GM21447 (cell line): Measurements from ENCODE around the gene PIP5K1B.
A peak's percentile ranks its signal among the peaks of the same experiment; 100 is the strongest.

Experiments used
- ATAC-seq: cut with Tn5 transposase; IDR thresholded peaks from one replicate; pipeline ENCODE4 v1.9.1; 2021; ENCODE audit not compliant: unreplicated experiment

Gene PIP5K1B

DNA sequence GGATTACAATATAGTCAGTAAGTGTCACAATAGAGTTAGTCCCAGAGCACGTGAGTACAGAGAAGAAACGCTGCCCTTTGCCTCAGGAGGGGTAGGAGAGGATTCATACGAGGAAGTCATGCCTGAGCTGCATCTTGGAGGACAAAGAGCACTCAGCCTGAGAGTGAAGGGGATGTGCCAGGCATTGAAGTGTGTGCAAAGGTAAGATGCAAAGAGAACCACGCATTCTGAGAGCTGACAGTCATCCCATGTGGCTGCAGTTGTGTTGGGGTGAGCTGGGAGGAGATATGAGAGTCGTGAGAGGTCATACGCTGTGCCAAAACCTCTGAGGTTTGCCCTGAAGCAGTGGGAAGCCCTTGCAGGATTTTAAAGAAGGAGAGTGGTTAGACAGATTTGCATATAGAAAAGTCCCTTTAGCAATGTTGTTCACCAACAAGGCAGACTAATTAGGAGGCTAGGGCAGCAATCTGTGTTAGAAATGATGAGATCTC, 97.5 kb downstream of the PIP5K1B start:
- ATAC-seq: peak; percentile 97

DNA sequence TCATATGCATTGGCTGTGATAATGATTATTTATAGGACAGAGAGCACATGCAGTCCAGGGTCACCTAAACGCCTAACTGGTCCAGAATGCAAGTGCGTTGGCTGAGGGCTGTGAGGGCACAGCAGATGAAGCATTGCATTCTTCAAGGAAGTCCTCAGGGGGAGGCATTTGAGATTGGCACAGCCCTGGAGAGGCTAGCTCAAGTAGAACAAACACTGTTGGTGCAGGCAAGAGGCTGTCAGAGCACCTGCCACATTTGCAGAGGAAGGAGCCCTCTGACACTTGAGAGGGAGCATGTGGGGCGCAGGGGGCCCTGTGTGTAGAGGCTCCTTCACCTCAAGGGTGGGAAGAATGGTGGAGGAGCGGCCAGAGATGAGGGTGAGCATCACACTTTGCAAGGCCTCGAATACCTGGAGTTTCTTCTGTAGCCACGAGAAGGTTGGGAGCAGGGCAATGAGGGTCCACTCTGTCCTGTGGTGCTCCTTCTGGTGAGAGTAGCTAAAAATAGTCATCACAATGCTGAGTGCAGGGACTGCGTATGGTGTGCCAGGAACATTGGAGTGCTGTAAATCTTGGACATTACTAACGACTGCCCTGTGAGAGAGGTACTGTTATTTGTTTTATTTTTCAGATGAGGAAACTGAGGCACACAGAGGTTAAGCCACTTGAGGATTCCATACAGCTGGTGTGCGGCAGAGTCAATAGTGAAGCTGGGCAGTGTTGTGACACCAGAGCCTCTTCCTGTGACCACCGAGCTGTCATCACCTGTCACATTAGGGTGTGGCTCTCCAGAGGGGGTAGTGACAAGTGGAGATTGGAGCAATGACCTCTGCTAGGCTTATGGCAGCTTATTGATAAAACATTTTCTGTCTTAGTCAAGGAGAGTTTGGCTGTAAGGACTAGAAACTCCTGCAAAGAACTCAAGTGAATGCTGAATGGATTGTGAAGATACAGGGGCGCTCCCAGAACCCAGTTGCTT, 100.2 kb downstream of the PIP5K1B start:
- ATAC-seq: no peak

DNA sequence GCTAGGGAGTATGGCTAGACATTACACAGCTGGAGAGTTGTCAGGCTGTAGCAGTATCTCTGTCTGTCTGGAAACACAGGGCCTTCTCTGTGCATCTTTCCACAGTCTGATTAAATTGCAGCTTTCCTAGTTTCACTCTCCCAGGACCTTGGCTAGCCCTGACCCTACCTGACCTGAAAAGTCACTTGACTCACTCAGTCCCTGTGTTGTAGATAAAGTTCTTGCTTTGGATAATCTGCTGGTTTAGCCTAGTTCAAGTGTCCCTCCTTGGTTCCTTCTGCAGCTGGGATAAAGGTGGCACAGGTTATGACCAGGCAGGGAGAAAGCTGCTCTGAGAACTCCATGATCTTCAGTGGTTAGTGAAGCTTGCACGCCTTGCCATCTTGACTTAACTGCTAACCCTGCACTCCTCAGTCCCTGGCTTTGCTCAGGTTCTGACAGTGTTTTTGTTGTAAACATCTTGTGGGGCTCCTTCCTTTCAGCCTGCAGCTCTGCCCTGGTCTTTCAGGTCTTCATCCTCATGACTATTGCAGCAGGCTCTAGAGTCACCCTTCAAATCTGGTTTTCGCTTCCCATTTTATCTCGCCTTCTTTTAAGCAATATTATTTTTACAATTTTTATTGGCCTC, 101.0 kb downstream of the PIP5K1B start:
- ATAC-seq: no peak

DNA sequence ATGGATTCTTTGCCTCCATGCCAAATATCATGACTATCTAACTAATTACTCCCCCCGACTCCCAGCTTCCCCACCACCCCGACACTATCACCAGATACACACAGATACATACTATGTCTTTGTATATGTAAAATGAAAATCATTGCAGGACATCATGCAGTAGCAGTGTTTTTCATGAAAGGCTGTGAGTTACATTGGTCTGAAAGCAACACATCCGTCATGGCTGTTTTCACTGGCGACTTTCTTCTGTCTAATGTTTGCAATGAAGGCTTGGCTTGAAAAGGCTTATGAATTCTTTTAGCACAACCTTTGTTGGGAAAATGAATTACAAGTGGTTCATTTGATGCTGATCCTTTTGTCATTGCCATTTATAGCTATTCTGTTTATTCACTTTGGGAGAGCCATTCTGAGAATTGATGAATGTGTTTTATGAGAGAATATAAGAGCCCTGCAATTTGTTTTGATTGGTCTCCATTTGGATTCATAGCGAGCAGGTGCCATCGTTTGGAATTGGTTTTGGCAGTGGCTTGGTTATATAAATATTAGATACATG, 103.4 kb downstream of the PIP5K1B start:
- ATAC-seq: no peak

DNA sequence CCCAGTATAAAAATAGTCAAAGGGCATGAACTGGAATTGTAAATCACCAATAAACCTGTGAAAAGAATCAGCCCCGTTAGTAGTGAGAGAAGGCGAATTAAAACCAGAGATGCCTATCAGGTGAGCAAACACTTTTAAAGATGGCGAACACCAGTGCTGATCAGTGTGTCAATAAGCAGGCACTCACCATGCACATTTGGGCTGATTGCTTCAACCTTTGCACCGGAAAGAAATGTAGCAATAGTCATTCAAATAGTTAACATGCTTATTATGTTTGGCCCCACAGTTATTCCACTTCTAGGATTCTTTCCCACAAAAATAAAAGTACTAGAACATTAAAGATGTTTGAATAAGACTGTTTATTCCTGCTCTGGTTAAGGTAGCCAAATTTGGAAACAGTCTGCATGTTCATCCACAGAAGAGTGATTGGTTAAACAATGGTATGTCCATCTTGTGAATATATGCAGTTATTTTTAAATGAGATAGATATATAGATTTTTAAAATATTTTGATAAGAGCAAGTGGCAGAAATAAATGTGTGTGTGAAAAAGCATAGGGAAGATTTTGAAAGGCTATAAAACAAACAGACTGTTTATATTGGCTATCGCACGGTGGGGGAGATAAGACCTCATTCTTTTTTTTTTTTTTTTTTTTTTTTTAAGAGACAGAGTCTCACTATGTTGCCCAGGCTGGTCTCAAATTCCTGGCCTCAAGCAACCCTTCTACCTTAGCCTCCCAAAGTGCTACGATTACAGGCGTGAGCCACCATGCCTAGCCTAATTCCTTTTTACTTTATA, 112.2 kb downstream of the PIP5K1B start:
- ATAC-seq: no peak

DNA sequence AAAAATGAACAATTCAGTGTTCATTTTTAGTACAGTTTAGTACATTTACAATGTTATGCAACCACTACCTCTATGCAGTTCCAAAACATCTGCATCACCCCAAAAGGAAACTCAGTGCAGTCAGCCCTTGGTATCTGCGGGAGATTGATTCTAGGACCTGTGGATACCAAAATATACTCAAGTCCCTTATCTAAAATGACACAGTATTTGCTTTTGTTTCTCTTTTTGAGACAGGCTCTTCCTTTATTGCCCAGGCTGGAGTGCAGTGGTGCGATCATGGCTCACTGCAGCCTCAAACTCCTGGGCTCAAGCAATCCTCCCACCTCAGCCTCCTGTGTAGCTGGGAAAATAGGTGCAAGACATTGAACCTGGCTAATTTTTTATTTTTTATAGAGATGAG, 114.0 kb downstream of the PIP5K1B start:
- no peak for ATAC-seq

DNA sequence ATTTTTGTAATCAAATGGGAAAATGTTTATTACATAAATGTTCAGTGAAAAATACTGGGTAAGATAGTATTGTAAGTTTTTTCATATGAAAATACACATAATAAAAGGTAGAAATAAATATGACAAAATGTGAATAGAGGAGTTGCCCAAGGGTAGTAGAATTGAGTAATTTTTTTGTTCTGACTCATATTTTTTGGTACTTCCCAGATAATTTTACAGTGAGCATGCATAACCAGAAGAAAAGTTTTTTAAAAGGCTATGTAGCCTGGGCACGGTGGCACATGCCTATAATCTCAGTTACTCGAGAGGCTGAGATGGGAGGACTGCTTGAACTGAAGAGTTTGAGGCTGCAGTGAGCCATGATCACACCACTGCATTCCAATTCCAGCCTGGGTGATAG, 116.9 kb downstream of the PIP5K1B start:
- no peak for ATAC-seq

DNA sequence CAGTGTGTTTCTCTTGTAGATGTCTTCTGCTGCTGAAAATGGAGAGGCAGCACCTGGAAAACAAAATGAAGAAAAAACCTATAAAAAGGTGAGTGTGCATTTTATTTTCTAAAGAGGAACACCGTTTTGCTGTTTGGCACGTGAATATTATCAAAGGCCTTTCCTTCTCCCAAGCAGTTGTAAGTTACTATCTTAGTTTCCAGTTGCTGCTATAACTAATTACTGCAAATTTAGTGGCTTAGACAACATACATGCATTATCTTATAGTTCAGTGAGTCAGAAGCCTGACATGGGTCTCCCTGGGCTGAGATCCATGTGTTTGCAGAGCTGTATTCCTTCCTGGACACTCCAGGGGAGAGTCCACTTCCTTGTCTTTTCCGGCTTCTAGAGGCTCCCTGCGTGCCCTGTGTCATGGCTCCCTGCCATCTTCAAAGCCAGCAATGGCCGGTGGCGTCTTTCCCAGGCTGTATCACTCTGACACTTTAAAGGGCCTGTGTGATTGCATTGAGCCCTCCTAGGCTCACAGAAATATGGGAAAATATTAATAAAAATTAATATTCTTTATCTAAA, 117.6 kb downstream of the PIP5K1B start:
- ATAC-seq: no peak

DNA sequence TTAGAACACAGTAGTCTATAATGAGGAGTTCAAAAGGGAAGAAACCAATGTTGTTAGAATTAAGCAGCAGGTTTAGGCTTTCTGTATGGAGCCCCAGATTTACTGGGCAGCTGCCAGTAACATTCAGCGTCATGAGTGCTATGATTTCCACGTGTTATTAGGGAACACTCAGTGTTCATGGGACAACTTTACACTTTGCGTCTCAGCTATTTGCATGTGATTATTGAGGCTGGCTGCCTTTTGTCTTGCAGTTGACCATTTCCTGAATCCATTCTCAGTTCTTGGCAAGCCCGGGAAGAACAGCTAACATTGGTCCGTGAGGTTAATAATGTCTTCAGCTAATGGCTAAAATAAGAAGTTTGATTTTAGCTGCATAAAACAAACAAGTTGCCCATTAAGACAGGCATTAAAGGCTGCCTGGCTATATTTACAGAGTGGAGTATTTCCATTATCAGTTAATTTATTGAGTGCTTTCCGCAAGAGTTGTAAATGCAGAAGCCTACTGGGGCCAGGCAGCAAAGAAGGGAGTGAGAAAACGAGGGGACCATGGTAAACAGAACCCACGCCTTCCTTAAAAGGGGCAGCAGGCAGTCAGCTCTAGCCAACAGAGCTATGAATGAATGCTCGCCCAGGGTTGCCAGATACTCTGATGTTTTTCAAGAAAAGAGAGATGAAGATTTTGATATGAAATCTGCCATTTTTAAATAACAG, 120.9 kb downstream of the PIP5K1B start:
- ATAC-seq: no peak

DNA sequence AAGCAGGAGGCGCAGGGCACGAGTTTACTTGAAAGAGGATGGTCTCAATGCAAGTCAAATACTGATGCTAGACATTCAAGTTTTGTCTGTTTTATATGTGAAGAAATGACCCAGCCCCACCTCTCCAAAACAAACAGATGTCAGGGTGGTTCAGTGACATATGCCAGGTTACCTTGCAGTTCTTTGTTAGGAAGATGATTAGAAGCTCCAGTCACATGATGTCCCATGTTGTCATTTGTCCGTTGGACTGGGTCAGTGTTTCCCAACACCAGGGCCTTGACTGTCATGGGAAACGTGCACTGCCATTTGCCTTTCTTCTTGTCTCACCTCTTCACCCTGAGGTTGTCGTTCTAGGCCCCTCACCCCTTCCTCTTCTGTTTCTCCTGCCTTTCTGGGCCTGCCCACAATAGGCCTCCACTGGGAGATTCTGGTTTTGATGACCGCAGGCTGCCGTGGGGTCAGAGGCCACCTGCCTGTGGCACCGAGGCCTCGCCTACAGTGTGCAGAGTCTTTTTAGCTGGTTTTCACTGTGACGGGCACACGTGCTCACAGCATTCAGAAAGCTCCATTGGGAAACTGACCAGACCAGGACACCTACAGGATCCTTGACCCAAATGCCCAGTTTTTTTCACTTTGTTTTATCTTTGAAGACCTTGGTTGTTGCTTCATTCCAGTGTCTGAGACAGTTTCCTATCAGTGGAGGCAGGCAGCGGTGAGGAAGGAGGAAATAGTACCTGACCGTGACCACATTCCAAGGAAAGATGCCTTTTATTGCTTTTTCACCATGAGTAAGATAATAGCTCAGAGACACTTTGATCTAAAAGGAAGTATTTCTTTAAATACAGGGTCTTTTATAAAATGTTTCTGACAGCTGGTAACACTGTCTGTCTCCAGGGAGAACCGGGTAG, 123.1 kb downstream of the PIP5K1B start:
- no peak for ATAC-seq

DNA sequence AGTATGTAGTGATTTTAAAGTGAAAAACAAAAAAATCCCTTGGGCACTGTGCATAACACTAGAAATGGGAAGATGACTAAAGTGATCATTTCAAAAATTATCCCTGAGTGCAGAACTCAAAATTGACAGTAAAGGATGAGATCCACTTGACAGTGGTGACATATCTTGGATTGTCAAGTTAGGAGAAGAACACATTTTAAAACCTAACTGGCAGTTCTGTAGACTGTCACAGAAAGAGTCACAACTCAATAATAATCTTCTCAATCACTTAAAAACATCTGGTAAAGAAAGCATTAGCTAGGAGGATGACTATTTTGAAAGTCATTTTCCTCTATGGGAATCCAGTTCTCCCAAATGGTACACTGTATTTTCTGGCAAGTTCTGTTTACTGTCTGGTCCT, 127.1 kb downstream of the PIP5K1B start:
- ATAC-seq: no peak

DNA sequence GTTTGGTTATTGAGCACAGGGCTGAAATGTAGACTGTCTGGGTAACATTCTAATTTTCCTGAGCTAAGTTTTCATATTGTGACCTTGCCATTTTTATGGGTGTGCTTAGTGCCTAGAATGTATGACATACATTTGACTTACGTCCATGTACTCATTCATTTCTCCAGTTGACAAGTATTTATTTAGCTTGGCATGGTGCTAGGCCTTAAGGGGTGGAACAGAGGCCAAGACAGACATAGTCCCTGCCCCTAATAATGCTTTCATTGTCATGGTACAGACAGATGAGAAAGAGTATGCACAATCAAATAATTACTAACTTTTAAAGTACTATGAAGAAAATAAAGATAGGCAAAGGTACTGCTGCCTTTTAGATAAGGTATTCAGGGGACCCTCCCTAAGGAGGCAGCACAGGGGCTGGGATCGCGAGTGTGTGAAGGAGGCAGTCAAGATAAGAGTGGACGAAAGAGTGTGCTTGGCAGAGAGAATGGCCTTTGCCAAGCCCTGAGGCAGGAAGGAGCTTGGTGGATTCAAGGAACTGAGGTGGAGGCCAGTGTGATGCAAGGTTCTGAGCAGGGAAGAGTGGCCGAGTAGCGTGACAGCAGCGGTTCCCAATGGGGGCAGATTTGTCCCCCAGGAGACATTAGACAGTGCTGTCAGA, 128.0 kb downstream of the PIP5K1B start:
- no peak for ATAC-seq

DNA sequence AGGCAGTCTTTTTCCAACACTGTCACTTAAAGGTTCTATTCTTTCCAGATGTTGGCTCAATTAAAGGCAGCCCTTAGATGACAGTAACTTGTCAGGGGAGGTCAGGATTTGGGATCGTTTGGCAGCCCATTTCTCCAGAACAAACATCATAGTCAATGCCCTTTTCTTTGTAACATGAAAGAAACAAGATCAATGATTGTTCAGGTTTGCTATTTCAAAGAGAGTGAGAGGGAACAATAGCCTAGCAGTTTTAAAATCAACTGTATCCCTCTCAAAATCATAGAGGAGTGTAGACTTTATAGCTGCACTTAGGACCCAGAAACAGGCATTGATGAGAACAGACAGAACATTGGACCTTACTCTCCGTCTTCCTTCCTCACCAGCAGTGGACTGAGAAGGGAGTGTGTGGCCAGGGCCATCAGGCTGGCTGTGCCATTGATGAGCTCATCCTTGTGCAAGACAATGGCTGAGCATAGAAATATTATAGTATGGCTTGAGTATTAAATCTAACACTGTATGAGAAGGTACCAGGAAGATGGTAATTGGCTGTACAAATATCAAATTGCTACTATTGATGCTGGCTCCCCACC, 130.0 kb downstream of the PIP5K1B start:
- ATAC-seq: no peak

DNA sequence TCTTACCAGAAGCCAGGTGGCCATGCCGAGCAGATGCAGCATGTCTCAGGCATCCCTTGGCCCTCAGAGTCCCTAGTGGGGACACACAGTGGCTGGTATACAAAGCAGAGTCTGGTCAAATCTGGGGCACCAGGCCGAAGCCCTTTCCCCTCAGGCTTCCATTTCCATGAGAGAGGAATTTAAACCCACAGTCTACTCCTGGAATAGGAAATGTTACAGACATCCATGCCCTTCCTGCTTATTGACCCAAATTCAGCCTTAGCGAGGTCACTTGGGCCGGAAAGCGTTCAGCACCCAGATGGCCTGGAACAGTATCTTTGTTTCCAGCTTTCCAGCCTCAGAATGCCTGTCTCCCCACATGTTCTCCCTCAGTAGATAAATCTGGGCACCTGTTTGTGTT, 131.7 kb downstream of the PIP5K1B start:
- no peak for ATAC-seq

DNA sequence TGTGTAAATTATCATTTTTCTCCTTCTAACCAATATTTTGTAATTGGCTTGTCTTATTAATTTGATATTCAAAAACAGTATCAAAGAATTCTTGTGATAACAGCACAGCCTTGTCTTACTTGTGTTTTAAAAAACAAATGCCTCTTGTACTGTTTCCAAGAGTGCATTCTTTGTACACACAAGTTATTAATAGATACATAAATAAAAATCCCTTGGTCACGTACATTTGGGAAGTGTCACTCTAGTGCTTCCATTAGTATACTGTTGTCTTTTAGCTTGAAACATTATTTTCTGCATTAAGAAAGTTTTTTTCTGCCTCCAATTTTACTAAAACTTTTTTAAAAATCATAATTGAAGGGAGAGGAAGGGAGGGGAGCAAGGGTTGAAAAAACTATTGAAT, 133.2 kb downstream of the PIP5K1B start:
- no peak for ATAC-seq

DNA sequence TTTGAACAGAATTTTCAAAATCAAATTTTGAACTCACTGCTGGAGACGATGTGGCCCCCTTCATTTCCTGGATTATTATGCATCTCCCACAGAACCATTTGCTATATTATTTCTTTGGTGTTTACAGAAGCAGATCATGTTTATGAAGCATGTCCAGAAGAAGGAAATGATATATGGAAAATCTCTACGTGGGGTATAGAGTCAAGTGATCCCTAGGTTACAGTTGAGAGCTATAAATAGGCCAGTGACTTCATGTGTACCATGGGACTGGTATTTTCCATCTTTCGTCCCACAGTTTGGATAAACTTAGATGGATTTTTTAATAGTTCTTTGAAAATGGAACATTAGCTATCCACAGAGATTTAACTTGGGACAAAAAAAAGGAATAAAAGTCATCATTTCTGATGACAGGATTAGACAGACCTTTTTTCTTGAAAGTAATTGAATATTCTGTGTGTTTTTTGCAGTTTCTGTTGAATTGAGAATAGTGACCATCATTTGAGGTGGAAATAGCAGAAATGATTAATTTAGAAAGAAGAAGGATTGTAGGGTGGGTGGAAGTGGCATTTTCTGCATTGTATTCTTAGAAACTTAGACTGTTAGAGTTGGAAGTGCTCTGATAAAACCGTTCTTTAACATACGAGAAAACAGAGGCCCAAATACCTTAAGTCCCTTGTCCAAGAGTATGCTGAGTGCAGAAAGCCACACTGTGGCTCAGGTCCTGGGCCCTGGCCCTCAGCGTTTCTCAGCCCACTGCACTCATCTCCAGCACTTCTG, 136.4 kb downstream of the PIP5K1B start:
- ATAC-seq: no peak

DNA sequence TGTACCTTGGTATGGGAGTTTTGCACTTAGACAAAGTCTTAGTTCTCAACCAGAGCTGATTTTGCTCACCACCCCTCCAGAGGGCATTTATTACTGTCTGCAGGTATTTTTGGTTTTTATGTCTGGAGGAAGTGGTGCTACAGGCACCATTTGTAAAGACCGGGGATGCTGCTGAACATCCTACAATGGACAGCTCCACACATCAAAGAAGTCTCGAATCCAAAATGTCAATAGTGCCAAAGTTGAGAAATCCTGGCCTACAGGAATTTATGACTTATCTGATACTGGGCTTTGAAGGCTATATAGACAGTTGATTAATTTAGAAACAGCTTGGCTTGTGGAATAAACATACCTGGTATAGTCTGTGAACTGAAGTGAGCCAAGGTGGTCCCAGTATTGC, 137.5 kb downstream of the PIP5K1B start:
- ATAC-seq: no peak
